Stimulated activated CD8-positive, alpha-beta memory T cell treated with anti-CD3 and anti-CD28 coated beads, Interleukin-15, amount 100 ng/mL, for 1 hour (primary cell): Measurements from ENCODE around the gene OR2T2.
"Not testable (repeated sequence)": the region's sequence is repeated elsewhere in the genome, so short reads cannot be mapped to it uniquely, and the experiment has no call there.

ENCODE experiments used
- DNase-seq: peaks from one replicate; pipeline ENCODE4 v3.0.0-alpha.2; 2020; ENCODE audit warnings: low read depth

The OR2T2 gene

GRCh38 chr1:248445399-248445798 lies at the start of gene OR2T2:
TSS of gene OR2T2 (plus strand) at chr1:248445637. CDS start at chr1:248452798, 7,161 bp downstream.
- DNase-seq, result not testable (repeated sequence)

- DNase-seq, result no peak
Observed at GRCh38 chr1:248402748-248403147, 42.7 kb upstream of the OR2T2 start, which contains the start of gene OR2T1. TSS of gene OR2T1 (plus strand) at chr1:248403048. CDS start at chr1:248406148, 3,100 bp downstream.

GRCh38 chr1:248404024-248404423 lies 41.4 kb upstream of the OR2T2 start:
- DNase-seq, result no peak

- no peak for DNase-seq
Observed at GRCh38 chr1:248406721-248407692, 38.4 kb upstream of the OR2T2 start.

- DNase-seq, result no peak
Observed at GRCh38 chr1:248416226-248416625, 29.2 kb upstream of the OR2T2 start.

- no peak for DNase-seq
Observed at GRCh38 chr1:248417854-248418253, 27.6 kb upstream of the OR2T2 start.

GRCh38 chr1:248421384-248421783 lies 24.1 kb upstream of the OR2T2 start:
- no peak for DNase-seq

- DNase-seq, result not testable (repeated sequence)
Observed at GRCh38 chr1:248427526-248428191, 17.8 kb upstream of the OR2T2 start.

GRCh38 chr1:248428192-248428533 lies 17.3 kb upstream of the OR2T2 start:
- DNase-seq, result not testable (repeated sequence)

GRCh38 chr1:248431683-248432082 lies 13.8 kb upstream of the OR2T2 start:
- DNase-seq, result not testable (repeated sequence)

- not testable (repeated sequence) for DNase-seq
Observed at GRCh38 chr1:248432201-248432600, 13.2 kb upstream of the OR2T2 start.

GRCh38 chr1:248433811-248434415 lies 11.5 kb upstream of the OR2T2 start:
- not testable (repeated sequence) for DNase-seq

GRCh38 chr1:248434913-248435312 lies 10.5 kb upstream of the OR2T2 start:
- not testable (repeated sequence) for DNase-seq

GRCh38 chr1:248436303-248436702 lies 9.1 kb upstream of the OR2T2 start:
- not testable (repeated sequence) for DNase-seq

- DNase-seq, result not testable (repeated sequence)
Observed at GRCh38 chr1:248438668-248439067, 6.8 kb upstream of the OR2T2 start.

- DNase-seq, result not testable (repeated sequence)
Observed at GRCh38 chr1:248439283-248439682, 6.2 kb upstream of the OR2T2 start.

GRCh38 chr1:248442500-248443277 lies 2.7 kb upstream of the OR2T2 start:
- not testable (repeated sequence) for DNase-seq

GRCh38 chr1:248444603-248445002 lies 834 bp upstream of the OR2T2 start:
- not testable (repeated sequence) for DNase-seq

GRCh38 chr1:248448409-248449074 lies 3.1 kb downstream of the OR2T2 start:
- DNase-seq, result not testable (repeated sequence)

- not testable (repeated sequence) for DNase-seq
Observed at GRCh38 chr1:248449821-248450465, 4.5 kb downstream of the OR2T2 start.
